ENCODE results near the gene SSU72. TPM values are rescaled to one million over a fixed set of nuclear protein-coding genes. Genes with fewer than 3 reads are reported as not detected.

The SSU72 gene
- total RNA-seq: 56.2 and 56.7 TPM in 2 replicates

DNA sequence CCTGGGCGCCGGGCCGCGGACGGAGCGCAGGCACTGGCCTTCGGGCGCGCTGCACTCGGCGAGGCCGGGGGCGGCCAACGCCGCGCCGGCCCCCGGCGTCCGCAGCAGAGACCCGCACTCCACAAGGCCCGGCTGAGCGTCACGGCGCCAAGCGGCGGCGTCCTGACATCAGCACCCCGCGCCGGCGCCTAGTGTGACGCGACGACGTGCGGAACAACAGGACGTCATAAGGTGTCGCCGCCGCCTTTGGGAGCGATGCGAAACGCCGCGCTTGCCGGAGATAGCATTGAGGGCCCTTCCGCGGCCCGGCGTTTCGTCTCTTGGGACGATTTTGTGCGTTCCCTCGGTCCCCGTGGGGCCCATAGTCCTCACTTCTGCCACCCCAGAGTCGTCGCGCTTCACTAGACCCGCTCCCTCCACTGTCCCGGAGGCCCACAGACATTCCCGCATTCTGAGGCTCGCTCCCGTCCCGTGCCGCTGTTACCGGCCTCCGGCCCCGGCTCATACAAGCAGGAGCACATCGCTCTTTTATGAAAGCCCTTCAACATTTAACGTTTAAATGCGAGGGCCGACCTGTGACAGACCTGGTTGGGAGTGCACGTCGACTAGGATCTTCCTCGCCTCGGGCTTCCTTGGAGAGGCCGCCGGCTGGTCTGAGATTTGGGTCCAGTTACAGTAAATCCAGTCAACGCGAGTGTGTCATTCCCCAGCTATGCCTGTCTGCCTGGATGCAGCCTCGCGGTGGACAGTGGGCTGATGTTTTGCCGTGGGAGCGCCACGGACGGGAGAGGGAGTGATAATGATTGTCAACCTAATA is at the start of gene SSU72:
Gene SSU72 (minus strand): TSS at position 143 of the 817 bp plus-strand sequence. CDS start 306 bp downstream, outside the sequence.

DNA sequence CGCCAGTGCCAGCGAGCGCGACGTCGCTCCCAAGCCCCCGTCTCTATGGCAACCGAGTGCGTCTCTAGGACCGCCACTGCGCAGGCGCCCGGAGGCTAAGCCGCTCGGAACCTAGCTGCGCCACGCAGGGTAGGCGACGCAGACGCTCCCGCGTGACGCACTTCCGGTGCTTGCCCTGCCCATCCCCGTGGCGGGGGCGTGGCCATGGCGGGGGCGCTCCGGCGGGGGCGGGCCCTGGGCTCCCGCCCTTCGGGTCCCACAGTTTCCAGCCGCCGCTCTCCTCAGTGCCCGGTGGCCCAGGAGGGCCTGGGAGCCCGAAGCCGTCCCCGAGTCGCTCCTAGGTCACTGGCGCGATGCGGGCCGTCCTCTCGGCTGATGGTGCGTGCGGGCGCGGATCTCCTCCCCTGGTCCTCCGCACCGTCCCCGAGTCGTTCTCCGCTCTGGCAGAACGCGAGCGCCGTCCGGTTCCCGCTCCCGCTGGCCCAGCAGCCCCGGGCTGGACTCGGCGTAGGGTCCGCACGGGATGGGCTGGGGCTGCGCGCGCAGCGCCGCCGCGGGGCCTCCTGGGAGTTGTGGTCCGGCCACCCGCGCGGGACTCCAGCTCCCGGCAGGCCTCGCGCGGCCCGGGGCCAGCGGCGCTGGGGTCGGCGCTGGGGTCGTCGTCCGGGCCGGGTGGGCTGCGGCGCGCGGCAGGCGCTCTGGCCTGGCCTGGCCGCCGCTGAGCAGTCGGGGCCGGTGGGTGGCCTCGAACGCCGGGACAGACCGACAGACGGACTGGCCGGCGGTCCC is 40.8 kb upstream of the SSU72 start, which contains the start of gene MIB2:
Gene MIB2 (plus strand): TSS at position 245 of the 789 bp plus-strand sequence. CDS start 7,953 bp downstream, outside the sequence.

GRCh38 chr1:1599935-1600860 is 25.5 kb upstream of the SSU72 start, which contains the start of gene FNDC10:
TSS of gene FNDC10 (minus strand) at chr1:1600135. CDS start at chr1:1600015, 120 bp downstream.

DNA sequence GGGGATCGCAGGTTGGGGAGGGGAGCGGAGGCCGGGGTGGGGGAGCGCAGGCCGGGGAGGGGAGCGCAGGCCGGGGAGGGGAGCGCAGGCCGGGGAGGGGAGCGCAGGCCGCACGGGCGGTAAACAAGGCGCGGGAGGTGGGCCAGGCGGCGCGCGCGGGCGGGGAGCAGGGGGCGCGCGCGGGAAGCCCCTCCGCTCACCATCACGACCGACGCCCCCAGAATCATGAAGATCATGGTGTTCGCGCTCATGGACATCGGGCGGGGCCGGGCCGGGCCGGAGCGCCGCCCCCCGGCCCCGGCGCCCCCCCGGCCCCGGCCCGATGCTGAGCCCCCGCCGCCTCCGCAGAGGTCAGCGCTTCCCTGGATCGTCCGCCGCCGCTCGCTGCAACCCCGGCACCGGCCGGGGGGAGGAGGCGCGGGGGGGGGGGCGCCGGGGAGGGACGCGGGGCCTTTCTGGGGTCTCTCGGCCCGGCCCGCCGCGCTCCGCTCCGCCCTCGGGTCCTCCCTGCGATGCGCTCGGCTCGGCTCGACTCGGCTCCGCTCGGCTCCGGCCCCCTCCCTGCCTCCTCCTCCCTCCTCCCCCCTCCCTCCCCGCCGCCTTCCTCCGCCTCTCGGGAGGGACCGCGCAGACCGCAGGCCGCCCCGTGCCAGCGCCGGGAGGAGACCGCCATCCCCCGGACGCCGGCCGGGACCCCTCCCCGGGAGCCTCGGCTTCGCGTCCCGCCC is 34.4 kb downstream of the SSU72 start, which contains the start of gene TMEM240:
Gene TMEM240 (minus strand): TSS at position 535 of the 728 bp plus-strand sequence. CDS start 278 bp downstream, at position 257.

GRCh38 chr1:1511533-1512285 is 63.0 kb downstream of the SSU72 start, which contains the start of gene ATAD3A:
TSS of gene ATAD3A (plus strand) at chr1:1512162. CDS start at chr1:1512269, 107 bp downstream.

Other genes with a start within 250 kb of the SSU72 start
- under 0.01 TPM in 2 replicates for gene TAS1R3, start 243.6 kb downstream of the SSU72 start, total RNA-seq
- gene DVL1, start 225.4 kb downstream of the SSU72 start, total RNA-seq: 69.1 and 119 TPM in 2 replicates
- 243 and 326 TPM in 2 replicates for gene MXRA8, start 216.3 kb downstream of the SSU72 start, total RNA-seq
- 113 and 124 TPM in 2 replicates for gene AURKAIP1, start 199.7 kb downstream of the SSU72 start, total RNA-seq
- gene CCNL2, start 175.5 kb downstream of the SSU72 start, total RNA-seq: 93.7 and 120 TPM in 2 replicates
- 80.2 and 101 TPM in 2 replicates for gene MRPL20, start 167.6 kb downstream of the SSU72 start, total RNA-seq
- 0.73 and 0.78 TPM in 2 replicates for gene ANKRD65, start 153.6 kb downstream of the SSU72 start, total RNA-seq
- gene VWA1, start 139.2 kb downstream of the SSU72 start, total RNA-seq: 0.73 and 2.2 TPM in 2 replicates
- gene ATAD3C, start 125.2 kb downstream of the SSU72 start, total RNA-seq: 0.20 TPM in 1 of 2 replicates, not detected in the other
- 14.3 and 36.0 TPM in 2 replicates for gene ATAD3B, start 103.1 kb downstream of the SSU72 start, total RNA-seq
- 38.9 and 57.3 TPM in 2 replicates for gene ATAD3A, start 62.7 kb downstream of the SSU72 start, total RNA-seq
- 2.6 and 3.1 TPM in 2 replicates for gene TMEM240, start 34.2 kb downstream of the SSU72 start, total RNA-seq
- 3.1 and 7.3 TPM in 2 replicates for gene FNDC10, start 25.3 kb upstream of the SSU72 start, total RNA-seq
- 36.0 and 38.2 TPM in 2 replicates for gene MIB2, start 40.6 kb upstream of the SSU72 start, total RNA-seq
- gene MMP23B, start 57.3 kb upstream of the SSU72 start, total RNA-seq: 0.73 TPM in 1 of 2 replicates, not detected in the other
- gene CDK11B, start 84.1 kb upstream of the SSU72 start, total RNA-seq: 5.1 and 6.3 TPM in 2 replicates
- gene SLC35E2B, start 117.9 kb upstream of the SSU72 start, total RNA-seq: 32.5 and 37.8 TPM in 2 replicates
- 12.5 and 19.0 TPM in 2 replicates for gene CDK11A, start 149.5 kb upstream of the SSU72 start, total RNA-seq
- gene NADK, start 203.6 kb upstream of the SSU72 start, total RNA-seq: 56.2 and 65.3 TPM in 2 replicates

Data from subcutaneous preadipocyte (primary cell).